WERI-Rb-1 (cell line): ENCODE data around the gene ZBTB18.
"Not testable (repeated sequence)": the region's sequence is repeated elsewhere in the genome, so short reads cannot be mapped to it uniquely, and the experiment has no call there.

Experiments used
- DNase-seq: peaks from one replicate; pipeline ENCODE4 v3.0.0-alpha.2; 2020
- H3K27ac ChIP-seq: fragments of 250-450 bp; sonication (Bioruptor Pico); 2 replicates; pipeline ENCODE4 v1.5.1; 2020; ENCODE audit warnings: mild to moderate bottlenecking, moderate library complexity
- H3K27me3 ChIP-seq: fragments of 250-450 bp; sonication (Bioruptor Pico); 2 replicates; pipeline ENCODE4 v1.5.1; 2021; ENCODE audit warnings: mild to moderate bottlenecking, low read depth, moderate library complexity; ENCODE audit not compliant: insufficient read depth, severe bottlenecking
- H3K36me3 ChIP-seq: fragments of 250-450 bp; sonication (Bioruptor Pico); 2 replicates; pipeline ENCODE4 v1.5.1; 2020; ENCODE audit warnings: mild to moderate bottlenecking, moderate library complexity
- H3K4me3 ChIP-seq: 2 replicates; pipeline ENCODE4 v1.5.1; 2011; ENCODE audit warnings: low read depth, mild to moderate bottlenecking, control low read depth, low read length
- H3K9me3 ChIP-seq: fragments of 250-450 bp; sonication (Bioruptor Pico); 2 replicates; pipeline ENCODE4 v1.5.1; 2021; ENCODE audit warnings: mild to moderate bottlenecking, moderate library complexity; ENCODE audit not compliant: severe bottlenecking
- TF ChIP-seq, protein P1 (sequence below): IDR thresholded peaks from 2 replicates; pipeline ENCODE4 v1.5.1; 2011; ENCODE audit warnings: low read depth, mild to moderate bottlenecking, control low read depth, inconsistent platforms, low read length

The ZBTB18 gene

DNA sequence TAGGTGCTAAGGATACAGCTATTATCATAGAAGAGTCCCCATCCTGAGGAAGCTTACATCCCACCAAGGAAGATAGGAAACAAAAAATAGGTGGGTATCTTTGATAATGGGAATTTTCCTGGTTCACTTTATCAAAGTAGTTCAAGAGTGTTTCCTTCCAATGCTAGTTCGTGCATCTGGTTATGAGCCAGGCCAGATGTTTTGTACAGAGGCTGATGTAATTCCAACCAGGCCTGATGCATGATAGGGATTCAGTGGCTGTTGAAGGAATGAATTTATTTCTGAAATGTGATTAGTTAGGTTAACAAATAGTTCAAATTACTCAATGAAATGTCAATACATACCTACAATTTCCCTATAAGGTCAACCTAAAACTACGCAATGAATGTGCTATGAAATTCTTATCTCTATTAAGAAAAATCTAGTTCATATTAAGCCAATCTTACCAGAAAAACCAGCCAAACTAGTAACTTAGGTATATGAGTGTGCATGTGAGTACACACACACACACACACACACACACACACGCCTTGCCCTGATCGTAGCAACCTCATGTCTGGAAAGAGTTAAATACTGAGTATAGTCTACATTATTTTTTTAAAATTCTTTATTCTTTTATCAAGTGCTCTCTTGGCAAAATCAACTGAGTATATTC is 9.5 kb upstream of the ZBTB18 start:
- TF ChIP-seq, protein P1, sequence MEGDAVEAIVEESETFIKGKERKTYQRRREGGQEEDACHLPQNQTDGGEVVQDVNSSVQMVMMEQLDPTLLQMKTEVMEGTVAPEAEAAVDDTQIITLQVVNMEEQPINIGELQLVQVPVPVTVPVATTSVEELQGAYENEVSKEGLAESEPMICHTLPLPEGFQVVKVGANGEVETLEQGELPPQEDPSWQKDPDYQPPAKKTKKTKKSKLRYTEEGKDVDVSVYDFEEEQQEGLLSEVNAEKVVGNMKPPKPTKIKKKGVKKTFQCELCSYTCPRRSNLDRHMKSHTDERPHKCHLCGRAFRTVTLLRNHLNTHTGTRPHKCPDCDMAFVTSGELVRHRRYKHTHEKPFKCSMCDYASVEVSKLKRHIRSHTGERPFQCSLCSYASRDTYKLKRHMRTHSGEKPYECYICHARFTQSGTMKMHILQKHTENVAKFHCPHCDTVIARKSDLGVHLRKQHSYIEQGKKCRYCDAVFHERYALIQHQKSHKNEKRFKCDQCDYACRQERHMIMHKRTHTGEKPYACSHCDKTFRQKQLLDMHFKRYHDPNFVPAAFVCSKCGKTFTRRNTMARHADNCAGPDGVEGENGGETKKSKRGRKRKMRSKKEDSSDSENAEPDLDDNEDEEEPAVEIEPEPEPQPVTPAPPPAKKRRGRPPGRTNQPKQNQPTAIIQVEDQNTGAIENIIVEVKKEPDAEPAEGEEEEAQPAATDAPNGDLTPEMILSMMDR = no peak
- no peak overlapping the region for H3K4me3 ChIP-seq
- no peak for DNase-seq
- H3K27ac ChIP-seq = no peak overlapping the region
- H3K9me3 ChIP-seq = no peaks in the 10 kb centered on the region
- no peaks in the 10 kb centered on the region for H3K27me3 ChIP-seq
- no peaks in the 10 kb centered on the region for H3K36me3 ChIP-seq

DNA sequence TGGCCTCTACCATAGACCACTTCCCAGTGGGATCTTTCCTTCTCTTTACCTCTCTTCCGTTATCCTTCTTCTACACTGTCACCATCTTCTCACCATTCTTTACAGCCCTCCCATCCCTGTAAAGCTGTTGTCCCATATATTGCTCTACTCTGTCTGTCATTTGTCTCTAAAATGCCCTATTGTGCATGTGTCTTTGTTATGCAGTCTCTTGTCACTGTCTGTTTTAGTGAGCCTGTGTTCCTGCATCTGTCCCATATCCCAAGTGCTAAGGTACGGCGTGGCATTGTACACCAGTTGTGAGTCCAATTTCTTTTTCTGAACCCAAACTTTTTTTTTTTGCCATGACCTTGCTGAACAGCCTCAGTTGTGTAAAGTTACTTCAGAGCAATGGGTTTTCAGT is 8.8 kb upstream of the ZBTB18 start:
- no peak overlapping the region for H3K27ac ChIP-seq
- no peaks in the 10 kb centered on the region for H3K27me3 ChIP-seq
- H3K36me3 ChIP-seq = no peaks in the 10 kb centered on the region
- DNase-seq = no peak
- no peaks in the 10 kb centered on the region for H3K9me3 ChIP-seq
- H3K4me3 ChIP-seq = no peak overlapping the region
- TF ChIP-seq, protein P1 = no peak

DNA sequence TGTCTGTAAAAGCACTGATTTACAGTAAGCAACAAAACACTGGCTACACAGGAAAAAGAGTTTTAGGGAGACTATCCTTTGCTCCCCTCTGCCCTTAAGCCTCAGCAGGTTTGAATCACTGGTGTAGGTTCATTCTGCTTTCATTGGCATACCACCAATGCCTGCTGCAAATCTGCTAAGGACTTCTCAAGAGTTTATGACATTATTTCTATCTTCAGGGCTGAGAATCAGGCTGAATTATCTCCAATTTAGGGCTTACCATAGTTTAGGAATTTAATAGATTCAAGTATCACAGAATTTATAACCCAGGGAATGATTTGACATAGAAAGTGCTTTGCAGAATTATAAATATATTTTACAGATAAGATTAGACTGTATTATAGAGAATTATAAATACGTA is 6.7 kb upstream of the ZBTB18 start:
- no peak for DNase-seq
- Histone ChIP-seq H3K4me3 (no peak overlapping the region), H3K9me3 (no peaks in the 10 kb centered on the region), H3K27me3 (no peaks in the 10 kb centered on the region), H3K27ac (no peak overlapping the region), H3K36me3 (no peaks in the 10 kb centered on the region)
- TF ChIP-seq, protein P1 = no peak

- DNase-seq, H3K36me3 ChIP-seq, H3K27me3 ChIP-seq, H3K9me3 ChIP-seq, H3K4me3 ChIP-seq, H3K27ac ChIP-seq: not testable (repeated sequence)
These were observed 4.8 kb upstream of the ZBTB18 start for GRCh38 chr1:244046254-244046653.

- DNase-seq = no peak
- Histone ChIP-seq H3K27ac (peak overlapping the region; percentile 91), H3K36me3 (peaks cover 10% of the 10 kb centered on the region), H3K4me3 (peak overlapping the region; percentile 83), H3K9me3 (no peaks in the 10 kb centered on the region), H3K27me3 (no peaks in the 10 kb centered on the region)
- TF ChIP-seq, protein P1 = no peak
These were observed 4.0 kb upstream of the ZBTB18 start for GRCh38 chr1:244046907-244047611.

DNA sequence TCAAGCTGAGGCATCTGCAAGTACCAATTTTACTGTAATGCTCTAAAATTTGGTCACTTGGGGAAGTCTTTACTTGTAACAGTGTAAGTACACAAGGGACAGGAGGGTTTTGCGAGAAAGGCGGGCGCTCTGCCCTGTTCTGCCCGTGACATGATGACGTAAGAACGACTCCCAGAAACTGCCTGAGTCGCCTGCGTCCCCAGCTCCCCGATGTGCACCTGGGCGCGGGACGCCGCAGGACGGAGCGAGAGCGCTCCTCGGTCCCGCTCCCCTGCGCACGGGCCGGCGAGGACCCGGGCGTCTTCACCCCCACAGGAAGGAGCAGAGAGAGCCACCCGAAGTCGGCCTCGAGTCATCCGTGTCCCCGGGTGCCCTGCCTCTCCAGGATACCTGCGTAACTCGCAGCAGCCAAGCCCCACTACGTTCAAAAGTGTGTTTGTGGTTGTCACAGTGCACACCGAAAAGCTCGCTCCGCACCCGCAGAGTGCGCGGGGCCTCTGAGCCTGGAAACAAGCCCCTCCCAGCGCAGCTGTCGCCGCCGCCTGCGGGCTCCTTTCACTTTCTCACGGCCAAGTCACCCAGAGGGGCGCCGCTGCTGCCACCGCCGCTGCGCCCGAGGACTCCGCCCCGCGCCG is 3.3 kb upstream of the ZBTB18 start:
- DNase-seq = no peak
- no peaks in the 10 kb centered on the region for H3K27me3 ChIP-seq
- TF ChIP-seq, protein P1 = no peak
- peaks cover 10% of the 10 kb centered on the region for H3K36me3 ChIP-seq
- H3K27ac ChIP-seq = peak overlapping the region; percentile 91
- H3K4me3 ChIP-seq = peak overlapping the region; percentile 83
- no peaks in the 10 kb centered on the region for H3K9me3 ChIP-seq
